ENCODE data around the gene BOK. TPM values are rescaled to one million over a fixed set of nuclear protein-coding genes. Genes with fewer than 3 reads are reported as not detected.
"Not testable (repeated sequence)": the region's sequence is repeated elsewhere in the genome, so short reads cannot be mapped to it uniquely, and the experiment has no call there.

The BOK gene
- total and polyA plus RNA-seq, 9 of the 15 experiments (the other 6 are each of a cell fraction or from before 2014, with no cell fraction given), result 0.03 to 3.3 (median 2.0) TPM; not detected in 1

DNA sequence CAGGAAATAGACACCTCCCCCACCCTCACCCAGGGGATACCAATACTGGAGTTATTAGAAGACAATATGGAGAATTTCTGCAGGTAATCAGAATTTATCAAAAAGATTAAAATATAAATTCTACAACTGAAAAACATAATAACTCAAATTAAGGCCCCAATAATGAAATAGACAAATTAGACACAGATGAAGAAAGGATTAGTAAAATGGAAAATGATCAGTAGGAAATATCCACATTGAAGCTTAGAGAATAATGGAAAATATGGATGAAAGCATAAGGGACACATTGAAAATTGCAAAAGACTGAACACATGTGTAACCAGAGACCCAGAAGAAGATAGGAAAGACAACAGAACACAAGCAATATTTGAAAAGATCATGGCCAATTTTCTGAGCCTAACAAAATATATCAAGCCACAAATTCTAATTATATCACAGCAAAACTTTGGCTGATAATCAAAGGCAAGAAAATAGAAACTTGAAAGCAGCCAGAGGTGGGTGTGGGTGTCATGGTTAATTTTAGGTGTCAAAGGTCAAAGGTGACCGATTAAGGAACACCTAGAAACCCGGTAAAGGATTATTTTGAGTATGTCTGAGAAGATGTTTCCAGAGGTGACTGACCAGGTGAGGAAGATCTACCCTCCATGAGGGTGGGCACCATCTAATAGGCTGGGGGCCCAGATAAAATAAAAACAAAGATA is 28.2 kb downstream of the BOK start (continued):
- TF ChIP-seq CBX3 (IDR thresholded peaks at IDR 0.05; ENCODE audit: borderline replicate concordance in 1 of 2, low read length in 2 of 2) (peak in 1 of 2 experiments; percentile 93; a peak in 2 of 3 replicates), TRIM28 (IDR thresholded peaks at IDR 0.05) (peak; percentile 83), ARNT (IDR thresholded peaks at IDR 0.05) (no peak), ZNF436 (CRISPR knock-in tag; IDR thresholded peaks at IDR 0.05) (no peak)

DNA sequence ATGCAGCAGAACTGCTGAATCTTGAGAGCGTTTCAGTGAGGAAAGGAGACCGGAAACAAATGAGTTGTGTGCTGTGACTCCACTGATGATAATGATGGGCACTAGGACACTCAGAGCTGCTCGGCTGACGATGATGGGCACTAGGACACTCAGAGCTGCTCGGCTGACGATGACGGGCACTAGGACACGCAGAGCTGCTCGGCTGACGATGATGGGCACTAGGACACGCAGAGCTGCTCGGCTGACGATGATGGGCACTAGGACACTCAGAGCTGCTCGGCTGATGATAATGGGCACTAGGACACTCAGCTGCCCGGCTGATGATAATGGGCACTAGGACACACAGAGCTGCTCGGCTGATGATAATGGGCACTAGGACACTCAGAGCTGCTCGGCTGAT is 31.3 kb downstream of the BOK start:
- H3K79me2 ChIP-seq (ENCODE audit: control insufficient read depth, insufficient read depth, low read length); intact Hi-C loops (cut with micrococcal nuclease); H2AFZ ChIP-seq (ENCODE audit: low read depth, low read length); BruUV-seq (replicated peaks); ATAC-seq; H3K27ac ChIP-seq (ENCODE audit: extremely low read depth, low read depth, low read length); DNase-seq (ENCODE audit: extremely low read depth in 1 of 4, low spot score in 3 of 4); H3K9me1 ChIP-seq (ENCODE audit: control insufficient read depth, insufficient read depth, low read length); CTCF ChIA-PET (ENCODE audit: low intra/inter-chr PET ratio); H3K27me3 ChIP-seq (ENCODE audit: control insufficient read depth in 2 of 2, insufficient read depth in 2 of 2, low read length in 2 of 2); H3K4me2 ChIP-seq (ENCODE audit: insufficient read depth, low read length); H3K9ac ChIP-seq (ENCODE audit: insufficient read depth in 1 of 2, low read depth in 2 of 2, low read length in 2 of 2); H3K4me1 ChIP-seq (replicated peaks in 1 of 2; ENCODE audit: control insufficient read depth in 2 of 2, insufficient read depth in 2 of 2, low read length in 2 of 2); H4K20me1 ChIP-seq (replicated peaks; ENCODE audit: control insufficient read depth, insufficient read depth, low read length); H3K4me3 ChIP-seq; FAIRE-seq; in situ Hi-C loops (cut with MboI): not testable (repeated sequence)
- Histone ChIP-seq H3K36me3 (ENCODE audit: control insufficient read depth, insufficient read depth, low read length) (peaks cover 50% of the 10 kb centered on the region), H3K9me3 (replicated peaks; ENCODE audit: control insufficient read depth, insufficient read depth, low read depth, low read length) (peaks cover 12% of the 10 kb centered on the region)
- POLR2A ChIA-PET, result interaction anchor here (1.5 kb wide), 1 partner anchor 10 kb away, joined by 3 read pairs; no protein-coding TSS in a partner anchor
- 83% methylated on average over 16 of the region's 17 CpGs for WGBS (ENCODE audit: insufficient coverage, low coverage, missing lambda C conversion rate)

DNA sequence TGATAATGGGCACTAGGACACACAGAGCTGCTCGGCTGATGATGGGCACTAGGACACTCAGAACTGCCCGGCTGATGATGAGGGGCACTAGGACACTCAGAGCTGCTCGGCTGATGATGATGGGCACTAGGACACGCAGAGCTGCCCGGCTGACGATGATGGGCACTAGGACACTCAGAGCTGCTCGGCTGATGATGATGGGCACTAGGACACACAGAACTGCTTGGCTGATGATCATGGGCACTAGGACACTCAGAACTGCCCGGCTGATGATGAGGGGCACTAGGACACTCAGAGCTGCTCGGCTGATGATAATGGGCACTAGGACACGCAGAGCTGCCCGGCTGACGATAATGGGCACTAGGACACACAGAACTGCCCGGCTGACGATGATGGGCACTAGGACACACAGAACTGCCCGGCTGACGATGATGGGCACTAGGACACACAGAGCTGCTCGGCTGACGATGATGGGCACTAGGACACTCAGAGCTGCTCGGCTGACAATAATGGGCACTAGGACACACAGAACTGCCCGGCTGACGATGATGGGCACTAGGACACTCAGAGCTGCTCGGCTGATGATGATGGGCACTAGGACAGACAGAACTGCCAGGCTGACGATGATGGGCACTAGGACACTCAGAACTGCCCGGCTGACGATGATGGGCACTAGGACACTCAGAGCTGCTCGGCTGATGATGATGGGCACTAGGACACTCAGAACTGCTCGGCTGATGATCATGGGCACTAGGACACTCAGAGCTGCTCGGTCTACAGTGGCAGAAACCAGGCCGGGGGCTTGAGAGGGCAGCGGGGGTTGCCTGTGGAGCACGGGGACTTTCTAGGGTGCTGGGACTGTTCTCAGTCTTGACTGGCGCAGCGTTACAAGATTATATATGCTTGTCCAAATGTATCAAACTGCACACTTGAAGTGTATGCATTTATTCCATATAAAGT is 32.2 kb downstream of the BOK start:
- H3K79me2 ChIP-seq (ENCODE audit: control insufficient read depth, insufficient read depth, low read length); BruUV-seq (replicated peaks); H2AFZ ChIP-seq (ENCODE audit: low read depth, low read length); in situ Hi-C loops (cut with MboI); H3K4me2 ChIP-seq (ENCODE audit: insufficient read depth, low read length); H3K9me1 ChIP-seq (ENCODE audit: control insufficient read depth, insufficient read depth, low read length); H3K27me3 ChIP-seq (ENCODE audit: control insufficient read depth in 2 of 2, insufficient read depth in 2 of 2, low read length in 2 of 2); DNase-seq (ENCODE audit: extremely low read depth in 1 of 4, low spot score in 3 of 4); H3K27ac ChIP-seq (ENCODE audit: extremely low read depth, low read depth, low read length); H3K4me1 ChIP-seq (replicated peaks in 1 of 2; ENCODE audit: control insufficient read depth in 2 of 2, insufficient read depth in 2 of 2, low read length in 2 of 2); H3K4me3 ChIP-seq; H3K9ac ChIP-seq (ENCODE audit: insufficient read depth in 1 of 2, low read depth in 2 of 2, low read length in 2 of 2); intact Hi-C loops (cut with micrococcal nuclease); FAIRE-seq; H4K20me1 ChIP-seq (replicated peaks; ENCODE audit: control insufficient read depth, insufficient read depth, low read length); ATAC-seq; CTCF ChIA-PET (ENCODE audit: low intra/inter-chr PET ratio): not testable (repeated sequence)
- POLR2A ChIA-PET, result interaction anchor here (1.2 to 1.6 kb wide), 3 partner anchors 9 to 229 kb away, joined by 3 to 4 read pairs (median 4); no protein-coding TSS in a partner anchor
- 90% methylated on average over 30 of the region's 33 CpGs for WGBS (ENCODE audit: insufficient coverage, low coverage, missing lambda C conversion rate)
- Histone ChIP-seq H3K9me3 (replicated peaks; ENCODE audit: control insufficient read depth, insufficient read depth, low read depth, low read length) (peaks cover 10% of the 10 kb centered on the region), H3K36me3 (ENCODE audit: control insufficient read depth, insufficient read depth, low read length) (peaks cover 46% of the 10 kb centered on the region)

All from K562 (cell line).